Testis (tissue), 2 donors: ENCODE data around the gene E2F2.

Experiments used
- POLR2A ChIP-seq: fragments of 450-650 bp; IDR thresholded peaks from one replicate; pipeline ENCODE4 v1.6.1; 2017; ENCODE audit warnings: antibody characterized with exemption, mild to moderate bottlenecking, moderate library complexity
- TF ChIP-seq, protein P1 (sequence below), 3 experiments: fragments of 450-650 bp in 2 of 3; fragments of 200-600 bp in 1 of 3; sonication (generic) in 1 of 3; IDR thresholded peaks; one replicate each; pipeline ENCODE4 v1.5.1; 2016 to 2019; ENCODE audit warnings: antibody characterized with exemption in 3 of 3, mild to moderate bottlenecking in 2 of 3, moderate library complexity in 1 of 3

DNA sequence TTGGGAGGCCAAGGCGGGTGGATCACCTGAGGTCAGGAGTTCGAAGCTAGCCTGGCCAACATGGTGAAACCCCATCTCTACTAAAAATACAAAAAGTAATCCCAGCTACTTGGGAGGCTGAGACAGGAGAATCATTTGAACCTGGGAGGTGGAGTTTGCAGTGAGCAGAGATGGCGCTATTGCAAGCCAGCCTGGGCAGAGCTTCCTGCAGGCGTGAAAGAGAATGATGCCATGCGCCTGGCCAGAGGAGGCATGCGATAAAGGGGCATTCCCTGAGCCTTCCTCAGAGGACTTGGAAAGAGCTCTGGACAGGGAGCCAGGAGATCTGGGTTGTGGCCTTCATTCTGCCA is 3.2 kb downstream of the E2F2 start:
- TF ChIP-seq, protein P1, sequence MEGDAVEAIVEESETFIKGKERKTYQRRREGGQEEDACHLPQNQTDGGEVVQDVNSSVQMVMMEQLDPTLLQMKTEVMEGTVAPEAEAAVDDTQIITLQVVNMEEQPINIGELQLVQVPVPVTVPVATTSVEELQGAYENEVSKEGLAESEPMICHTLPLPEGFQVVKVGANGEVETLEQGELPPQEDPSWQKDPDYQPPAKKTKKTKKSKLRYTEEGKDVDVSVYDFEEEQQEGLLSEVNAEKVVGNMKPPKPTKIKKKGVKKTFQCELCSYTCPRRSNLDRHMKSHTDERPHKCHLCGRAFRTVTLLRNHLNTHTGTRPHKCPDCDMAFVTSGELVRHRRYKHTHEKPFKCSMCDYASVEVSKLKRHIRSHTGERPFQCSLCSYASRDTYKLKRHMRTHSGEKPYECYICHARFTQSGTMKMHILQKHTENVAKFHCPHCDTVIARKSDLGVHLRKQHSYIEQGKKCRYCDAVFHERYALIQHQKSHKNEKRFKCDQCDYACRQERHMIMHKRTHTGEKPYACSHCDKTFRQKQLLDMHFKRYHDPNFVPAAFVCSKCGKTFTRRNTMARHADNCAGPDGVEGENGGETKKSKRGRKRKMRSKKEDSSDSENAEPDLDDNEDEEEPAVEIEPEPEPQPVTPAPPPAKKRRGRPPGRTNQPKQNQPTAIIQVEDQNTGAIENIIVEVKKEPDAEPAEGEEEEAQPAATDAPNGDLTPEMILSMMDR (IDR thresholded peaks at IDR 0.05) = no peak
- TF ChIP-seq POLR2A = no peak
